Measurements from ENCODE around the gene CALD1. TPM values are rescaled to one million over a fixed set of nuclear protein-coding genes. Genes with fewer than 3 reads are reported as not detected.

CALD1 gene
- polyA plus RNA-seq, 4 donors: 217 to 273 (median 247) TPM

- DNase-seq (ENCODE audit: low read depth in 4 of 4, low spot score in 2 of 4): no peak
These were observed 208.7 kb downstream of the CALD1 start for GRCh38 chr7:134988161-134988560.

- DNase-seq (ENCODE audit: low read depth in 4 of 4, low spot score in 2 of 4): no peak
These were observed 212.3 kb downstream of the CALD1 start for GRCh38 chr7:134991469-134992339.

- DNase-seq (ENCODE audit: low read depth in 4 of 4, low spot score in 2 of 4): no peak
These were observed 213.3 kb downstream of the CALD1 start for GRCh38 chr7:134992626-134993179.

DNA sequence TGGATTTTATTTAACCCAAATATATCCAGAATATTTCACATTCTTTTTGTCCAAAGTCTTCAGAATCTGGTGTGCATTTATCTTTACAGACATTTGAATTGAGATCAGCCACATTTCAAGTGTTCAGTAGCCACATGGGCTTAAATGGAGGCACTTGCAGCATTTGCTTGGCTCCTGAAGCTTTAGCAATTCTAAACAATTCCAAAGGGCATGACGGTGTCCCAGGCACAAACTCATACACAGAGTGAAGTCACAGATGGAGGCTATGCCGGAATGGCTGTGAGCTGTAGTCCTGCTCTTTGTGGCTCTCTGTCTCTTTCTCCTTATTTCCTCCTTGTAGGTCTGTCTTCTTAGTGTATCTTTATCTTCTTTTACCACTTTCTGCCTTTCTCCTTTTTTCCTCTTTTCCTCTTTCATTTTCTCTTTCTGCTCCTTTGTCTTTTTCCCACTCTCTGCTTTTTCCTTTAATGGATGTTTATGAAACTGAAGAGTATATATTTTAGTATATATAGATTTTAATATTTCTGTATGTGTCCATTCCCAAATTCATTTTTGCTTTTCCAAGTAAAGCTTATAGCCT lies 214.5 kb downstream of the CALD1 start:
- no peak for DNase-seq (ENCODE audit: low read depth in 4 of 4, low spot score in 2 of 4)

DNA sequence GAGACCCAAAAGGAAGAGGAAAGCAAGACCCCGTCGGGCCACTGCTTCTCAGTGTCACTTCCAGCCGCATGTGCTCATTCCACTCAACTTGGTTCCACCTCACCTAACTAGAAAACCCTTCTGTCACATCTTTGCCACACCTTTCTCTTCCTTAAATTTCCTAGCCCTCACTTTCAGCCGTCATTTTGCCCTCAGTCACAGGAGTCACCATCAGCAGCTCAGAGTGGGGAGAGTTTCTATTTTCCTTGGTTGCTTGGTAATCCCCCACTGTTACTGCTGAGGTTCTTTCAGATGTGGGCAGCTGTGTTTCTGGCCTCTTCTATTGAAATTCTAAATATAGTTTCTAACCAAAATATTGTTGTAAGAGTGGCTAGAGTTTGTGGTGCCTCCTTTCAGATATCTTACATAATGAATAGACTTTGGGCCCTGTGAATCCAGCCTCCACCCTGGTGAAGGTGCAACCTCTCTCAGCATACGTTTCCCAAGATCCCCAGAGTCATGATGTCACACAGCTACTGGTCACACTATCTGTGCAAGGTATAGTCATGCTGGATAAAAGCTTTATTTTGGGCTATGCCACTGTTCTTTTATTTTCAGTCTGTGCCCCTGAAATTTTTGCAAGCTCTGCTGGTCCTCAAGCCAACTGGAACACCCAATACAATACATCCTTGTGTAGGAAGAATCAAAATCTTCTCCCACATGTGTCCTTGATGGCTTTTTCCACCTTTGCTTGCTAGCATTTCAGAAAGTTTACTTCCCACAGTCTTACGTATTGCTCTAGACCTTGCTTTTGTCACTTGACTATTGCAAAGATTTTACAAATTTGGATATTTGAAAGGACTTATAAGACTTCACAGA lies 216.0 kb downstream of the CALD1 start:
- DNase-seq (ENCODE audit: low read depth in 4 of 4, low spot score in 2 of 4): no peak

- DNase-seq (ENCODE audit: low read depth in 4 of 4, low spot score in 2 of 4): peak in 2 of 4 donors; percentile 36 to 57
These were observed 216.7 kb downstream of the CALD1 start for GRCh38 chr7:134996097-134996550.

DNA sequence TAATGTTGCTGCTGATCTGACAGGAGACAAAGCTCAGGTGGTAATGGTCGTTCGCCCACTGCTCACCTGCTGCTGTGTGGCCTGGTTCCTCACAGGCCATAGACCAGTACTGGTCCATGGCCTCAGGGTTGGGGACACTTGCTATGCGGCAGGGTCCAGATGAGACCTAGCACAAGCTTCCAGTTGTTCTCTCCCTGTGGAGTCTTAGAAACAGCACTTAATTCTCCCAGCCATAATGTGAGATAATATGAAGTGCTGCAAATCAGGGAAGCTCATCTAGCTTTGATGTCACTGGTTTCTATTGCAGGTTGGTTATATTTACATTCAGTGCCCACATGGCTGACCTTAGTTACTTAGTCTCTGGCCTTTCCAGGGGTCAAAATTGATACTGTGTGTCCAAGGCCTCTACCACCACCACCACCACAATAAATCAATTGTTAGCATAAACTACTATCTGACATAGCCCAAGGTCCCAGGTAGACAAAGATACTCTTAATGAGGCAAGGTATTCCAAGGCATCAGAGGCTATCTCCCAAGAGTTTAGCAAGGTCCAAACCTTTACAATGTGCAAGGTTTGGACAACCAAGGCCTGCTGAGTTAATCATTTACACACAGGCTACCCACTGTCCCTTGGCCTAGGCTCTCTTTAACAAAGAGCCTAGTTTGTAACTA lies 217.9 kb downstream of the CALD1 start:
- no peak for DNase-seq (ENCODE audit: low read depth in 4 of 4, low spot score in 2 of 4)

DNA sequence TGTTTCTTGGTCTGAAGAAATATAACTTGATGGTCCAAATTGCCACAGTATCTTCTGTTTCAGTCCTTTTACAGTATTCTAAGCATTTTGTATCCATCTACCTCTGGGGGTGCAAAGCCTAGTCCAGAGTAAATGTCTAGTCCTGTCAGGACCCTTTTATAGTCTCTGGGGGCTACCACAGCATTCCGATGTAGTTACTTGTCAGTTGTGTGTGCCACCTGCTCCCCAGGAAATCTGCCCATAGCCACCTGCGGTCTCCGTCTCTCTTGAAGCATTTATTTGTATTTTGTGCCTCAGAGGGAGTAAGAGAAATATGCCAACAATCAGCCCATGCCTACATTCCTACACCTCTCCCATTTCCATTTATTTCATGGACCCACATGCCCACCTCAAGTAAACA lies 219.7 kb downstream of the CALD1 start:
- DNase-seq (ENCODE audit: low read depth in 4 of 4, low spot score in 2 of 4): no peak

- DNase-seq (ENCODE audit: low read depth in 4 of 4, low spot score in 2 of 4): no peak
These were observed 222.1 kb downstream of the CALD1 start for GRCh38 chr7:135001390-135002165.

GRCh38 chr7:135012229-135012628 lies 232.8 kb downstream of the CALD1 start:
- no peak for DNase-seq (ENCODE audit: low read depth in 4 of 4, low spot score in 2 of 4)

Other genes with a start within 250 kb of the CALD1 start
- gene AKR1B15, start 230.5 kb upstream of the CALD1 start, polyA plus RNA-seq (ENCODE audit: insufficient read length in 4 of 4): under 1 TPM in 1 of 4 donors, not detected in 3; 0.09 TPM
- 10 to 100 TPM; 36.2 to 49.8 (median 41.9) TPM for gene BPGM, start 132.8 kb upstream of the CALD1 start, polyA plus RNA-seq (ENCODE audit: insufficient read length in 4 of 4)
- gene AGBL3, start 206.9 kb downstream of the CALD1 start, polyA plus RNA-seq (ENCODE audit: insufficient read length in 4 of 4): 10 to 100 TPM in 2 of 4 donors, 1 to 10 TPM in 2; 6.3 to 21.3 (median 11.6) TPM

Data from left renal cortex interstitium (tissue), 4 donors.